ENCODE results near the gene TOMM6.

The TOMM6 gene

GRCh38 chr6:41777551-41778285, 9.8 kb upstream of the TOMM6 start:
- Mint-ChIP-seq H3K36me3 (peaks cover 25% of the 10 kb centered on the region), H3K27ac (no peak overlapping the region), H3K9me3 (no peaks in the 10 kb centered on the region), H3K4me3 (no peak overlapping the region), H3K4me1 (peaks cover 15% of the 10 kb centered on the region)
- ATAC-seq: no peak
- DNase-seq (ENCODE audit: low spot score in 2 of 2): no peak

GRCh38 chr6:41778895-41779294, 8.6 kb upstream of the TOMM6 start:
- Mint-ChIP-seq H3K4me1 (peaks cover 15% of the 10 kb centered on the region), H3K27ac (peak overlapping the region; percentile 83), H3K9me3 (no peaks in the 10 kb centered on the region), H3K36me3 (peaks cover 13% of the 10 kb centered on the region), H3K4me3 (peak overlapping the region; percentile 86)
- ATAC-seq (no peak), DNase-seq (ENCODE audit: low spot score in 2 of 2) (no peak)

GRCh38 chr6:41779336-41779735, 8.2 kb upstream of the TOMM6 start:
- H3K27ac Mint-ChIP-seq: peak overlapping the region; percentile 83
- H3K9me3 Mint-ChIP-seq: no peaks in the 10 kb centered on the region
- peak overlapping the region; percentile 86 for H3K4me3 Mint-ChIP-seq
- H3K4me1 Mint-ChIP-seq: peaks cover 15% of the 10 kb centered on the region
- peaks cover 11% of the 10 kb centered on the region for H3K36me3 Mint-ChIP-seq
- DNase-seq (ENCODE audit: low spot score in 2 of 2): no peak
- no peak for ATAC-seq

- Mint-ChIP-seq H3K4me3 (peak within 1 kb of the TSS; percentile 86), H3K27ac (peak within 1 kb of the TSS; percentile 83), H3K4me1 (peaks cover 15% of the 10 kb centered on the region), H3K9me3 (no peaks in the 10 kb centered on the region), H3K36me3 (peaks cover 5% of the 10 kb centered on the region)
- DNase-seq (ENCODE audit: low spot score in 2 of 2): peak; percentile 100
- ATAC-seq: peak; percentile 94
Measured at GRCh38 chr6:41779788-41780550, 7.5 kb upstream of the TOMM6 start, which contains the start of gene FRS3. FRS3 (minus strand) TSS chr6:41779900; CDS start chr6:41776987, 2,913 bp downstream.

- ATAC-seq (no peak), DNase-seq (ENCODE audit: low spot score in 2 of 2) (no peak)
- H3K9me3 Mint-ChIP-seq: no peaks in the 10 kb centered on the region
- H3K27ac Mint-ChIP-seq: peak within 1 kb of the TSS; percentile 83
- peak within 1 kb of the TSS; percentile 86 for H3K4me3 Mint-ChIP-seq
- H3K36me3 Mint-ChIP-seq: no peaks in the 10 kb centered on the region
- peaks cover 15% of the 10 kb centered on the region for H3K4me1 Mint-ChIP-seq
Measured at GRCh38 chr6:41780551-41781365, 6.7 kb upstream of the TOMM6 start, which contains the start of gene PRICKLE4. PRICKLE4 (plus strand) TSS chr6:41780782; CDS start chr6:41783474, 2,692 bp downstream.

- Mint-ChIP-seq H3K36me3 (no peaks in the 10 kb centered on the region), H3K27ac (no peak overlapping the region), H3K4me3 (peak overlapping the region; percentile 86), H3K4me1 (peaks cover 15% of the 10 kb centered on the region), H3K9me3 (no peaks in the 10 kb centered on the region)
- ATAC-seq: no peak
- DNase-seq (ENCODE audit: low spot score in 2 of 2): no peak
Measured at GRCh38 chr6:41781366-41781730, 6.1 kb upstream of the TOMM6 start.

- DNase-seq (ENCODE audit: low spot score in 2 of 2) (no peak), ATAC-seq (no peak)
- H3K27ac Mint-ChIP-seq: no peak overlapping the region
- no peaks in the 10 kb centered on the region for H3K9me3 Mint-ChIP-seq
- peaks cover 11% of the 10 kb centered on the region for H3K36me3 Mint-ChIP-seq
- H3K4me1 Mint-ChIP-seq: peaks cover 15% of the 10 kb centered on the region
- no peak overlapping the region for H3K4me3 Mint-ChIP-seq
Measured at GRCh38 chr6:41783106-41783780, 4.3 kb upstream of the TOMM6 start.

- Mint-ChIP-seq H3K4me3 (peak overlapping the region; percentile 92), H3K4me1 (peaks cover 15% of the 10 kb centered on the region), H3K9me3 (no peaks in the 10 kb centered on the region), H3K27ac (no peak overlapping the region), H3K36me3 (peaks cover 25% of the 10 kb centered on the region)
- ATAC-seq (no peak), DNase-seq (ENCODE audit: low spot score in 2 of 2) (no peak)
Measured at GRCh38 chr6:41784581-41785171, 2.8 kb upstream of the TOMM6 start.

GRCh38 chr6:41785254-41785653, 2.2 kb upstream of the TOMM6 start:
- no peaks in the 10 kb centered on the region for H3K9me3 Mint-ChIP-seq
- peaks cover 21% of the 10 kb centered on the region for H3K4me1 Mint-ChIP-seq
- ATAC-seq (no peak), DNase-seq (ENCODE audit: low spot score in 2 of 2) (no peak)
- H3K36me3 Mint-ChIP-seq: peaks cover 31% of the 10 kb centered on the region
- H3K27ac Mint-ChIP-seq: no peak overlapping the region
- peak overlapping the region; percentile 92 for H3K4me3 Mint-ChIP-seq

- no peaks in the 10 kb centered on the region for H3K9me3 Mint-ChIP-seq
- no peak overlapping the region for H3K27ac Mint-ChIP-seq
- peak overlapping the region; percentile 92 for H3K4me3 Mint-ChIP-seq
- DNase-seq (ENCODE audit: low spot score in 2 of 2) (no peak), ATAC-seq (no peak)
- peaks cover 37% of the 10 kb centered on the region for H3K36me3 Mint-ChIP-seq
- H3K4me1 Mint-ChIP-seq: peaks cover 20% of the 10 kb centered on the region
Measured at GRCh38 chr6:41785689-41786450, 1.6 kb upstream of the TOMM6 start.

GRCh38 chr6:41786451-41787218, 859 bp upstream of the TOMM6 start:
- H3K4me1 Mint-ChIP-seq: peaks cover 14% of the 10 kb centered on the region
- H3K4me3 Mint-ChIP-seq: peak overlapping the region; percentile 92
- ATAC-seq: peak; percentile 85
- no peaks in the 10 kb centered on the region for H3K9me3 Mint-ChIP-seq
- DNase-seq (ENCODE audit: low spot score in 2 of 2): peak; percentile 89 to 95
- peak overlapping the region; percentile 96 for H3K27ac Mint-ChIP-seq
- peaks cover 45% of the 10 kb centered on the region for H3K36me3 Mint-ChIP-seq

GRCh38 chr6:41789390-41789724, 1.9 kb downstream of the TOMM6 start:
- Mint-ChIP-seq H3K4me3 (peak overlapping the region; percentile 92), H3K27ac (no peak overlapping the region), H3K36me3 (peaks cover 68% of the 10 kb centered on the region), H3K4me1 (peaks cover 14% of the 10 kb centered on the region), H3K9me3 (no peaks in the 10 kb centered on the region)
- DNase-seq (ENCODE audit: low spot score in 2 of 2) (no peak), ATAC-seq (no peak)

GRCh38 chr6:41790045-41790444, 2.6 kb downstream of the TOMM6 start:
- peaks cover 73% of the 10 kb centered on the region for H3K36me3 Mint-ChIP-seq
- no peak overlapping the region for H3K27ac Mint-ChIP-seq
- no peak for DNase-seq (ENCODE audit: low spot score in 2 of 2)
- H3K4me3 Mint-ChIP-seq: peak overlapping the region; percentile 92
- H3K4me1 Mint-ChIP-seq: peaks cover 14% of the 10 kb centered on the region
- ATAC-seq: no peak
- H3K9me3 Mint-ChIP-seq: no peaks in the 10 kb centered on the region

Measured in stimulated activated effector memory CD8-positive, alpha-beta T cell treated with anti-CD3 and anti-CD28 coated beads, Interleukin-12 subunit alpha, Interleukin-12 subunit beta, amount 100 ng/mL, for 72 hours (primary cell).